Activated naive CD8-positive, alpha-beta T cell treated with anti-CD3 and anti-CD28 coated beads for 36 hours (primary cell): Measurements from ENCODE around the gene ANO7. TPM values are rescaled to one million over a fixed set of nuclear protein-coding genes. Genes with fewer than 3 reads are reported as not detected.

Experiments used
- DNase-seq: peaks from one replicate; pipeline ENCODE4 v3.0.0; 2021
- H3K27ac Mint-ChIP-seq: one replicate; pipeline ENCODE4 v1.8.0; 2022; ENCODE audit warnings: mild to moderate bottlenecking, moderate library complexity, mixed read lengths
- H3K27me3 Mint-ChIP-seq: one replicate; pipeline ENCODE4 v1.8.0; 2022; ENCODE audit warnings: mild to moderate bottlenecking, mixed read lengths
- H3K36me3 Mint-ChIP-seq: one replicate; pipeline ENCODE4 v1.8.0; 2021; ENCODE audit warnings: mild to moderate bottlenecking, mixed read lengths
- H3K4me1 Mint-ChIP-seq: one replicate; pipeline ENCODE4 v1.8.0; 2021; ENCODE audit warnings: mixed read lengths
- H3K4me3 Mint-ChIP-seq: one replicate; pipeline ENCODE4 v1.8.0; 2022; ENCODE audit warnings: mild to moderate bottlenecking, moderate library complexity, mixed read lengths
- H3K9me3 Mint-ChIP-seq: one replicate; pipeline ENCODE4 v1.8.0; 2022; ENCODE audit warnings: mixed read lengths
- total RNA-seq, 2 experiments: library from RNA; stranded (reverse); gene quantifications; one replicate each; pipeline ENCODE4 v1.2.3, GENCODE V29; 2021

Gene ANO7
- total RNA-seq, 2 experiments from 2014 or later: 3.4 to 3.6 TPM

GRCh38 chr2:241219030-241219382, 30.5 kb downstream of the ANO7 start:
- H3K27me3 Mint-ChIP-seq: peaks cover 17% of the 10 kb centered on the region
- H3K27ac Mint-ChIP-seq: peak overlapping the region; percentile 77
- no peaks in the 10 kb centered on the region for H3K9me3 Mint-ChIP-seq

DNA sequence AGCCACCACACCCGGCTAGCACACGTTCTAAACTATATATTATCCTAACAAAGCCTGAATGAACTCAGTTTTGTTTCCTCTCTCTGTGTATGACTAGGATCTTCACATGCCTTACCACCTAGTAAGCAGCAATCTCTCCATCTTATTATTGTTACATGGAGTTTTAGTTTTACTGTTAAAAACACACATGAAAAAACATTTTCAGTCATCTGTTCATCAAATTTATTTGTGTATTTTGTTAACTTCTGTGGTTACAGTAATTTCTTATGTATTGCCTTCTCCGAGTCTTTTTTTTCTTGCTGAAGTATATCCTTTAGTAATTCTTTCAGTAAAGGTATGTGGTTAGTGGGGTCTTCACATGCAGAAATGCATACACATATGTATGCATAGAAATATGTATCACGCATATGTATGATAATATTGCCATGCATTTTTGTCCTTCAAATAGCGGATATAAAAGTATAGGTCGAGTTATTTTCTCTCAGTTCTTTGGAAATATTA, 31.4 kb downstream of the ANO7 start:
- no peak for DNase-seq
- Mint-ChIP-seq H3K36me3 (peaks cover 4% of the 10 kb centered on the region), H3K4me1 (peaks cover 8% of the 10 kb centered on the region), H3K27me3 (peaks cover 17% of the 10 kb centered on the region), H3K4me3 (no peak overlapping the region), H3K9me3 (no peaks in the 10 kb centered on the region), H3K27ac (no peak overlapping the region)

More at GRCh38 chr2:241219030-241219382, 30.5 kb downstream of the ANO7 start:
- Mint-ChIP-seq H3K4me3 (peak overlapping the region; percentile 83), H3K4me1 (peaks cover 8% of the 10 kb centered on the region), H3K36me3 (peaks cover 4% of the 10 kb centered on the region)
- no peak for DNase-seq

GRCh38 chr2:241223211-241224017, 34.9 kb downstream of the ANO7 start:
- no peaks in the 10 kb centered on the region for H3K9me3 Mint-ChIP-seq
- peaks cover 17% of the 10 kb centered on the region for H3K27me3 Mint-ChIP-seq
- H3K4me3 Mint-ChIP-seq: no peak overlapping the region
- peak; percentile 1 for DNase-seq
- peaks cover 8% of the 10 kb centered on the region for H3K4me1 Mint-ChIP-seq
- H3K27ac Mint-ChIP-seq: no peak overlapping the region
- H3K36me3 Mint-ChIP-seq: peaks cover 9% of the 10 kb centered on the region

DNA sequence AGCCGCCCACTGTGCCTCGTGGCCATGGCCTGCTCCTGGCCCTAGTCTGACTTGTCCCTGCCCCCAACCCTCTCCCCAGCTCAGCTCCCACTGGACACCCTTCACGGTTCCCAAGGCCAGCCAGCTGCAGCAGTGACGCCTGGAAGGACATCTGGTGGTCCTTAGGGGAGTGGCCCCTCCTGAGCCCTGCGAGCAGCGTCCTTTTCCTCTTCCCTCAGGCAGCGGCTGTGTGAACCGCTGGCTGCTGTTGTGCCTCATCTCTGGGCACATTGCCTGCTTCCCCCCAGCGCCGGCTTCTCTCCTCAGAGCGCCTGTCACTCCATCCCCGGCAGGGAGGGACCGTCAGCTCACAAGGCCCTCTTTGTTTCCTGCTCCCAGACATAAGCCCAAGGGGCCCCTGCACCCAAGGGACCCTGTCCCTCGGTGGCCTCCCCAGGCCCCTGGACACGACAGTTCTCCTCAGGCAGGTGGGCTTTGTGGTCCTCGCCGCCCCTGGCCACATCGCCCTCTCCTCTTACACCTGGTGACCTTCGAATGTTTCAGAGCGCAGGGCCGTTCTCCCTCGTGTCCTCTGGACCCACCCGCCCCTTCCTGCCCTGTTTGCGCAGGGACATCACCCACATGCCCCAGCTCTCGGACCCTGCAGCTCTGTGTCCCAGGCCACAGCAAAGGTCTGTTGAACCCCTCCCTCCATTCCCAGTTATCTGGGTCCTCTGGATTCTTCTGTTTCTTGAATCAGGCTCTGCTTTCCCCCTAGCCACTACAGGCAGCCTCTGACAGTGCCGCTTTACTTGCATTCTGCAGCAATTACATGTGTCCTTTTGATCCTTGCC, 35.8 kb downstream of the ANO7 start:
- Mint-ChIP-seq H3K9me3 (no peaks in the 10 kb centered on the region), H3K36me3 (peaks cover 9% of the 10 kb centered on the region), H3K4me1 (peaks cover 2% of the 10 kb centered on the region), H3K4me3 (no peak overlapping the region), H3K27me3 (peaks cover 10% of the 10 kb centered on the region), H3K27ac (peak overlapping the region; percentile 12)
- no peak for DNase-seq

DNA sequence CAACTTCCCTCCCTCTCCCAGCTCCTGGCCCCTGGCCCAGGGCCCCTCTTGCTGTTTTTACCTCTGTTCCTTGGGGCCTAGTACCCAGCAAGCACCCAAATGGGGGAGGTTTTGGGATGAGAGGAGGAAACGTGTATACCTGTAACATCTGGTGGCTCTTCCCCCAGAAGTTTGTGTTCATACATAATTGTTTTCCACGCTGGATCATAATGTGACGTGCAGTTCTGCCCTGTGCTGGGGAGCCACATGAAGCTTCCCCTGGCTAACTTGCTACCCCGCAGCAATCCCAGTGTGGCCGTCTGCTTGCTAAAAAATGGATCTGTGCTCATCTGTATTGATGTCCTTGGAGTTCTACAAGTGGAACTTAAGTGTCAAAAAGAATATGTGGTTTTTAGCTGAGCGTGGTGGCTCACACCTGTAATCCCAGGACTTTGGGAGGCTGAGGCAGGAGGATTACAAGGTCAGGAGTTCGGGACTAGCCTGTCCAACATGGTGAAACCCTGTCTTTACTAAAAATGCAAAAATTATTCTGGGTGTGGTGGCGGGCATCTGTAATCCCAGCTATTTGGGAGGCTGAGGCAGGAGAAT, 36.5 kb downstream of the ANO7 start:
- Mint-ChIP-seq H3K27ac (peak overlapping the region; percentile 12), H3K27me3 (peaks cover 3% of the 10 kb centered on the region), H3K36me3 (peaks cover 9% of the 10 kb centered on the region), H3K4me3 (no peak overlapping the region), H3K9me3 (no peaks in the 10 kb centered on the region), H3K4me1 (no peaks in the 10 kb centered on the region)
- DNase-seq: no peak

DNA sequence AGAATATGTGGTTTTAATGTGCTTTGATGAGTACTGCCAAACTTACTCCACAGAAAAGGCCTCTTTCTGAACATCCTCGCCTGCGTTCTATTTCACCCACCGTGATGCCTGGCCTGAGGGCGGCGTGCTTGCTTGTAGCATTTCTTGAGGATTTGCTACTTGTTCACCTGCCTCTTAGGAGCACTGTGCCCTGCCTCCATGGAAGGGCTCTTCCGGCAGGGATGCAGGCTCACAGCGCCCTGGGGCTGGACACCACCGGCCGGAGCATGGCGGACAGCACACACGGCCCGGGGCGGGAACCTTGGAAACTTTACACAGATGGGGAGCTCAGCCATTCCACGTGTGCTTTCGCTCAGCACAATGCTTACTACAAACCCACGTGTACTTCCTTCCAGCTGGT, 37.1 kb downstream of the ANO7 start:
- Mint-ChIP-seq H3K4me3 (peak overlapping the region; percentile 34), H3K27me3 (no peaks in the 10 kb centered on the region), H3K9me3 (no peaks in the 10 kb centered on the region), H3K36me3 (peaks cover 9% of the 10 kb centered on the region), H3K4me1 (no peaks in the 10 kb centered on the region), H3K27ac (no peak overlapping the region)
- DNase-seq: no peak

DNA sequence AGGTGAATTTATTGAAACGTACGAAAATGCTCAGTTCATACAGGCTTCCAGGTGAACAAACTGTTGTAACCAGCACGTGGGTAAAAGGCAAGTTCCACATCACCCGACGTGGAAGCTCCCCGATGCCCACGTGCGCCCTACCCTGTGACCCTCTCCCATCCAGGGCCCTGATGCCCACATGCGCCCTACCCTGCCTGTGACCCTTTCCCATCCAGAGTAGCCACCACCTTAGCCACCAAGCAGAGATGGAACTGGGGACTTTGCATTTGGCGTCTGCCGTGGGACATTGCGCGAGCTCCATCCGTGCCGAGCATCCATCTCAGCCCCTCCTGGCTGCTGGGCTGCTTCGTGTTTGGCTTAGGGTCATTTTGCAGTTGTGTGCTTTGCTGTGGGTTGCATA, 37.5 kb downstream of the ANO7 start:
- H3K36me3 Mint-ChIP-seq: peaks cover 9% of the 10 kb centered on the region
- H3K9me3 Mint-ChIP-seq: no peaks in the 10 kb centered on the region
- peak overlapping the region; percentile 34 for H3K4me3 Mint-ChIP-seq
- no peaks in the 10 kb centered on the region for H3K4me1 Mint-ChIP-seq
- no peak overlapping the region for H3K27ac Mint-ChIP-seq
- no peak for DNase-seq
- H3K27me3 Mint-ChIP-seq: no peaks in the 10 kb centered on the region

DNA sequence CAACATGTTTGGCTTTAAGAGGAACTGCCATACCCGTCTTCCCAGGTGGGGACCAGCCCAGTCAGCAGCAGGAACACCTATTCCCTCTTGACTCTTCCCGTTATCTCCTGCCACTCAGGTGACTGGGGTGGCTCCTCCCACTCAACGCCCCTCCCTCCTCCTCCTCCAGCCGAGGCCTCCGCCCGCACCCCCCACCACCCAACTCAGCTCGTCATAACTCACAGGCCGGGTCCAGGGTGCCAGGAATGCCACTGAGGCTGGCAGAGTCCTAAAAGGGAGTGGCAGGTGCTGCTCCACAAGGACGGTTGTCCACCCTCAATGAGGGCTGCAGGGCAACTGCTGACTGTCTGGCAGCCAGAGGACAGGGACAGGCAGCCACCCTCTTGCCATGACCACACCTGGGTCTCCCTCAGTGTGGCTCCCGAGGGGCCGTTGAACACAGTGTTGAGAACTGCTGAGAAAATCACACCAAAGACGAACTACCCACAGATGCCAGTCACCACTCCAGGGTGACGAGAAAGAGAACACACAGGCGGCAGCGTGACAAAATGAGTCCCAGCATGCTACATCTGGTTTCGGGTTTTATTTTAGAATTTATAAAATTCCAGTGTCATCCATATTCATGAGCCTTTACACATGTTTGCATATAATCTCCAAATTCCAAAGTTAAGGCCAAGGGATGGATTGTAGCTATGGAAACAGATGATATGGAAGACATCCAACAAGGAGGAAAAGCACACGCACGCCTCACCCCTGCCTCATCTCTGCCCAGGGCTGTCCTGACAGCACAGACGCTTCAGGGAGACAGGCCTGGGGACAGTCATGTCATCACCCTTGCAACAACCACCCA, 38.5 kb downstream of the ANO7 start:
- no peak for DNase-seq
- Mint-ChIP-seq H3K27me3 (no peaks in the 10 kb centered on the region), H3K4me1 (no peaks in the 10 kb centered on the region), H3K9me3 (no peaks in the 10 kb centered on the region), H3K27ac (no peak overlapping the region), H3K4me3 (no peak overlapping the region), H3K36me3 (peaks cover 15% of the 10 kb centered on the region)

GRCh38 chr2:241227594-241227993, 39.1 kb downstream of the ANO7 start:
- Mint-ChIP-seq H3K27me3 (no peaks in the 10 kb centered on the region), H3K36me3 (peaks cover 18% of the 10 kb centered on the region), H3K27ac (no peak overlapping the region), H3K4me1 (no peaks in the 10 kb centered on the region), H3K4me3 (no peak overlapping the region), H3K9me3 (no peaks in the 10 kb centered on the region)
- DNase-seq: no peak

GRCh38 chr2:241228081-241228859, 39.8 kb downstream of the ANO7 start:
- H3K9me3 Mint-ChIP-seq: no peaks in the 10 kb centered on the region
- no peak overlapping the region for H3K27ac Mint-ChIP-seq
- DNase-seq: no peak

DNA sequence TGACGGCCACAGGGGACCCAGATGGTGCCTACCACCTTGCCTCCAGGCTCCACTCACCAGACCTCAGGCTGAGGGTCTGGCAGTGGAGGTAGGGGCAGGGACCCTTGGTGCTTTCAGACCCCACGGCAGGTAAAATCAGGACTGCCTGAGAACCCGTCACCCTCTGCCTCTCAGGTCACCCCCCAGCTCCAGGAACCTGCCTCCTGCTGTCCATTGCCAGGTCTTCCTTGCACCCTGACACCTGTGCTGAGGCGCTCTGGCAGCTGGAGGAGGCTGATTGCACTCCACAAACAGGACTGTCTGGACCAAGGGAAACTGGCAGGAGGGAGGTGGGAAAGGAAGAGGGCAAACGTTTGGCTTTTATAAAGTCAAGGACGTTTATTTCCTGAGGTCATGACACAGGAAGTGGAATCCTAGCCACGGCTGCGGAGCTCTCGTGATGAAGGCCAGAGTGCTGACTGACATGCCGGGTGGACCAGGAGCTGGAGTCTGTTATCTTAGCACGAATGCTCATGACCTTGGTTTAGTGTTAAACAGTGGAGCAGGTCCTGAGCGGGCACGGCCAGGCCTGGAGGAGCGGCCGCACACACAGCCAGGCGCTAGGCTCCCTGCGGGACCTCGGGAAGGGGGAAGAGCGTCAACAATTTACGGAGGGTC, 40.5 kb downstream of the ANO7 start:
- H3K27ac Mint-ChIP-seq: no peak overlapping the region
- H3K27me3 Mint-ChIP-seq: no peaks in the 10 kb centered on the region
- no peaks in the 10 kb centered on the region for H3K9me3 Mint-ChIP-seq
- no peak for DNase-seq
- H3K36me3 Mint-ChIP-seq: peaks cover 20% of the 10 kb centered on the region
- no peak overlapping the region for H3K4me3 Mint-ChIP-seq
- H3K4me1 Mint-ChIP-seq: no peaks in the 10 kb centered on the region

More at GRCh38 chr2:241228081-241228859, 39.8 kb downstream of the ANO7 start:
- no peaks in the 10 kb centered on the region for H3K27me3 Mint-ChIP-seq
- no peaks in the 10 kb centered on the region for H3K4me1 Mint-ChIP-seq
- peaks cover 17% of the 10 kb centered on the region for H3K36me3 Mint-ChIP-seq
- H3K4me3 Mint-ChIP-seq: no peak overlapping the region

- peaks cover 21% of the 10 kb centered on the region for H3K36me3 Mint-ChIP-seq
- H3K4me1 Mint-ChIP-seq: no peaks in the 10 kb centered on the region
- no peak for DNase-seq
- H3K9me3 Mint-ChIP-seq: no peaks in the 10 kb centered on the region
- H3K4me3 Mint-ChIP-seq: no peak overlapping the region
- no peaks in the 10 kb centered on the region for H3K27me3 Mint-ChIP-seq
- H3K27ac Mint-ChIP-seq: no peak overlapping the region
Measured at GRCh38 chr2:241229563-241230401, 41.3 kb downstream of the ANO7 start.

DNA sequence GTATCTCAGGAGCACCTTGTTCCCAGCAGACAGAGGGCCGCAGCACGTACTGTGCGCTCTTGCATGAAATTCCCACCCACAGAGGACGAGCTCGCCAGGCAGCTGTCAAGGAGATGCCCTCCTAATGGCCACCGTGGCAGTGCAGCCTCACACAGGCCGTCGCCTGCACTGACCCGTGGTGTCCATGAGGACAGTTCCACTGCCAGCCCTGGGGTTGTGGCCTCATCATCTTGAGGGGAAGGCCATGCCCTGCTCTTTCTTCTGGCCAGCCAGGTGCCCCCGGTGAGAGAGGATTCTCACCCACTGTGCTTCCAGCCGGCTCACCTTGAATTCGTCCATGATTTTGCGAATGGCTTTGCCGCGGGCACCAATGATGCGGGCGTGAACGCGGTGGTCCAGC, 42.0 kb downstream of the ANO7 start:
- Mint-ChIP-seq H3K4me1 (no peaks in the 10 kb centered on the region), H3K4me3 (no peak overlapping the region), H3K27ac (no peak overlapping the region), H3K36me3 (peaks cover 26% of the 10 kb centered on the region), H3K27me3 (no peaks in the 10 kb centered on the region), H3K9me3 (no peaks in the 10 kb centered on the region)
- no peak for DNase-seq
